Naive thymus-derived CD4-positive, alpha-beta T cell (primary cell): ENCODE results near the gene COX10. TPM values are rescaled to one million over a fixed set of nuclear protein-coding genes. Genes with fewer than 3 reads are reported as not detected.

Source experiments
- ATAC-seq: fragments of 150-1000 bp; cut with Tn5 transposase; 2 replicates; pipeline ENCODE4 v1.10.0; 2021; ENCODE audit warnings: mild to moderate bottlenecking, moderate library complexity
- CTCF ChIA-PET: fragments of 350-600 bp; sonication (Branson Sonifier 250); formaldehyde crosslinking; loops from one replicate; lab custom pipeline; 2021; ENCODE audit warnings: antibody characterized with exemption; lab: Charles Lee
- POLR2A ChIA-PET: fragments of 350-600 bp; sonication (Branson Sonifier 250); formaldehyde crosslinking; loops from one replicate; lab custom pipeline; 2021; ENCODE audit warnings: antibody characterized with exemption, inconsistent platforms; lab: Charles Lee
- DNase-seq, 9 donors: peaks; one replicate each; pipeline versions ENCODE4 v3.0.0 to v3.0.0-alpha.2; 2020 to 2022; ENCODE audit warnings: mixed read lengths in 1 of 9
- H3K27ac ChIP-seq: one replicate; pipeline ENCODE4 v1.7.0; 2013; ENCODE audit warnings: mild to moderate bottlenecking, low read depth, low read length, moderate library complexity
- H3K27me3 ChIP-seq, 2 donors: one replicate each; pipeline ENCODE4 v1.7.0; 2013; ENCODE audit warnings: low read length in 2 of 2, mild to moderate bottlenecking in 2 of 2, moderate library complexity in 2 of 2; ENCODE audit not compliant: control insufficient read depth in 2 of 2, insufficient read depth in 2 of 2
- H3K36me3 ChIP-seq, 3 experiments: 1 replicate in 2 of 3; 2 replicates in 1 of 3; pipeline ENCODE4 v1.7.0; 2013; ENCODE audit warnings: low read length in 3 of 3, mild to moderate bottlenecking in 3 of 3, moderate library complexity in 1 of 3; ENCODE audit not compliant: insufficient read depth in 3 of 3, control insufficient read depth in 2 of 3
- H3K4me1 ChIP-seq, 2 donors: one replicate each; pipeline ENCODE4 v1.7.0; 2013; ENCODE audit warnings: low read length in 2 of 2, mild to moderate bottlenecking in 2 of 2, moderate library complexity in 1 of 2; ENCODE audit not compliant: control insufficient read depth in 2 of 2, insufficient read depth in 2 of 2
- H3K4me3 ChIP-seq: 2 replicates; pipeline ENCODE4 v1.7.0; 2013; ENCODE audit warnings: mild to moderate bottlenecking, low read length
- H3K9me3 ChIP-seq, 3 experiments: 1 replicate in 2 of 3; 2 replicates in 1 of 3; pipeline ENCODE4 v1.7.0; 2013; ENCODE audit warnings: low read length in 3 of 3; ENCODE audit not compliant: control insufficient read depth in 2 of 3
- H3K27ac Mint-ChIP-seq, 9 donors: one replicate each; pipeline ENCODE4 v1.8.0; 2020 to 2022; ENCODE audit warnings: mixed read lengths in 9 of 9, mild to moderate bottlenecking in 8 of 9, moderate library complexity in 5 of 9, inconsistent platforms in 2 of 9
- H3K27me3 Mint-ChIP-seq, 5 donors: one replicate each; pipeline ENCODE4 v1.8.0; 2021 to 2022; ENCODE audit warnings: mixed read lengths in 5 of 5, mild to moderate bottlenecking in 1 of 5
- H3K36me3 Mint-ChIP-seq, 5 donors: one replicate each; pipeline ENCODE4 v1.8.0; 2020 to 2022; ENCODE audit warnings: mixed read lengths in 5 of 5, mild to moderate bottlenecking in 3 of 5, inconsistent platforms in 1 of 5
- H3K4me1 Mint-ChIP-seq, 7 donors: one replicate each; pipeline ENCODE4 v1.8.0; 2020 to 2022; ENCODE audit warnings: mixed read lengths in 7 of 7, mild to moderate bottlenecking in 3 of 7, inconsistent platforms in 1 of 7
- H3K4me3 Mint-ChIP-seq, 10 donors: one replicate each; pipeline ENCODE4 v1.8.0; 2020 to 2022; ENCODE audit warnings: mild to moderate bottlenecking in 10 of 10, mixed read lengths in 10 of 10, moderate library complexity in 6 of 10, inconsistent platforms in 2 of 10
- H3K9me3 Mint-ChIP-seq, 11 donors: one replicate each; pipeline ENCODE4 v1.8.0; 2020 to 2022; ENCODE audit warnings: mixed read lengths in 11 of 11, mild to moderate bottlenecking in 4 of 11, inconsistent platforms in 1 of 11, moderate library complexity in 1 of 11
- intact Hi-C, 2 donors: fragments of 100-400 bp; cut with micrococcal nuclease; formaldehyde crosslinking; loops; one replicate each; pipeline ENCODE4 v1.15.1; 2023
- polyA plus RNA-seq, 2 donors: library from polyadenylated mRNA; unstranded; fragments of 300-500 nt; fragmentation: Illumina TruSeq; gene quantifications; one replicate each; pipeline ENCODE4 v1.2.3, GENCODE V29; 2021
- total RNA-seq, 6 experiments: library from RNA in 5 of 6; stranded (reverse) in 5 of 6; gene quantifications; 1 replicate in 5 of 6; 2 replicates in 1 of 6; pipeline ENCODE4 v1.2.3 and lab custom pipeline; 2021 to 2026

COX10 gene
- total and polyA plus RNA-seq, 7 experiments from 2014 or later = 16.2 to 30.6 (median 20.2) TPM

GRCh38 chr17:14245629-14246028, 176.3 kb downstream of the COX10 start:
- H3K4me3 Mint-ChIP-seq = no peak overlapping the region
- peaks cover 0 to 25% (median 0%) of the 10 kb centered on the region in 5 donors for H3K27me3 Mint-ChIP-seq
- H3K4me1 ChIP-seq = no peaks in the 10 kb centered on the region
- H3K27ac Mint-ChIP-seq = no peak overlapping the region
- H3K4me3 ChIP-seq = no peak overlapping the region
- ATAC-seq (no peak), DNase-seq (no peak)
- no peaks in the 10 kb centered on the region for H3K36me3 ChIP-seq
- no peaks in the 10 kb centered on the region for H3K27me3 ChIP-seq
- ChIA-PET CTCF (interaction anchor here (1.1 kb wide), 1 partner anchor 55 kb away, joined by 3 read pairs; the partner anchor contains the start of gene HS3ST3B1), POLR2A (no interaction called here)
- H3K9me3 ChIP-seq = no peaks in the 10 kb centered on the region
- H3K4me1 Mint-ChIP-seq = no peaks in the 10 kb centered on the region
- H3K27ac ChIP-seq = no peak overlapping the region
- H3K9me3 Mint-ChIP-seq = no peaks in the 10 kb centered on the region
- H3K36me3 Mint-ChIP-seq = no peaks in the 10 kb centered on the region
- intact Hi-C loops = no loop called here

Other genes starting within 250 kb of the COX10 start
- gene CDRT15, start 167.4 kb downstream of the COX10 start, total RNA-seq = not detected
- under 1 TPM in 1 of 2 donors, not detected in 1; 0.98 TPM for gene CDRT15, start 167.4 kb downstream of the COX10 start, polyA plus RNA-seq
- gene HS3ST3B1, start 231.6 kb downstream of the COX10 start, total RNA-seq = 10 to 100 TPM; 11.7 to 40.7 (median 30.8) TPM
- 10 to 100 TPM in 1 of 2 donors, 1 to 10 TPM in 1; 7.9 to 12.2 TPM for gene HS3ST3B1, start 231.6 kb downstream of the COX10 start, polyA plus RNA-seq